GM12875 (cell line): ENCODE data around the gene TRABD2B.

Source experiments
- H3K4me3 ChIP-seq: one replicate; pipeline ENCODE4 v1.5.1; 2011; ENCODE audit warnings: low read depth, low read length, control low read depth
- TF ChIP-seq, protein P1 (sequence below): IDR thresholded peaks from 2 replicates; pipeline ENCODE4 v1.5.1; 2011; ENCODE audit warnings: low read depth, mild to moderate bottlenecking, control low read depth, inconsistent platforms, low read length, moderate library complexity, borderline replicate concordance; ENCODE audit not compliant: insufficient read depth

Gene TRABD2B

GRCh38 chr1:47997289-47998200 is at the start of gene TRABD2B:
TRABD2B (minus strand) TSS chr1:47997385.
- H3K4me3 ChIP-seq = peak within 1 kb of the TSS; percentile 19
- TF ChIP-seq, protein P1, sequence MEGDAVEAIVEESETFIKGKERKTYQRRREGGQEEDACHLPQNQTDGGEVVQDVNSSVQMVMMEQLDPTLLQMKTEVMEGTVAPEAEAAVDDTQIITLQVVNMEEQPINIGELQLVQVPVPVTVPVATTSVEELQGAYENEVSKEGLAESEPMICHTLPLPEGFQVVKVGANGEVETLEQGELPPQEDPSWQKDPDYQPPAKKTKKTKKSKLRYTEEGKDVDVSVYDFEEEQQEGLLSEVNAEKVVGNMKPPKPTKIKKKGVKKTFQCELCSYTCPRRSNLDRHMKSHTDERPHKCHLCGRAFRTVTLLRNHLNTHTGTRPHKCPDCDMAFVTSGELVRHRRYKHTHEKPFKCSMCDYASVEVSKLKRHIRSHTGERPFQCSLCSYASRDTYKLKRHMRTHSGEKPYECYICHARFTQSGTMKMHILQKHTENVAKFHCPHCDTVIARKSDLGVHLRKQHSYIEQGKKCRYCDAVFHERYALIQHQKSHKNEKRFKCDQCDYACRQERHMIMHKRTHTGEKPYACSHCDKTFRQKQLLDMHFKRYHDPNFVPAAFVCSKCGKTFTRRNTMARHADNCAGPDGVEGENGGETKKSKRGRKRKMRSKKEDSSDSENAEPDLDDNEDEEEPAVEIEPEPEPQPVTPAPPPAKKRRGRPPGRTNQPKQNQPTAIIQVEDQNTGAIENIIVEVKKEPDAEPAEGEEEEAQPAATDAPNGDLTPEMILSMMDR = peak; percentile 99

- TF ChIP-seq, protein P1 = no peak
These were observed 47.1 kb upstream of the TRABD2B start for GRCh38 chr1:48044311-48044710.

DNA sequence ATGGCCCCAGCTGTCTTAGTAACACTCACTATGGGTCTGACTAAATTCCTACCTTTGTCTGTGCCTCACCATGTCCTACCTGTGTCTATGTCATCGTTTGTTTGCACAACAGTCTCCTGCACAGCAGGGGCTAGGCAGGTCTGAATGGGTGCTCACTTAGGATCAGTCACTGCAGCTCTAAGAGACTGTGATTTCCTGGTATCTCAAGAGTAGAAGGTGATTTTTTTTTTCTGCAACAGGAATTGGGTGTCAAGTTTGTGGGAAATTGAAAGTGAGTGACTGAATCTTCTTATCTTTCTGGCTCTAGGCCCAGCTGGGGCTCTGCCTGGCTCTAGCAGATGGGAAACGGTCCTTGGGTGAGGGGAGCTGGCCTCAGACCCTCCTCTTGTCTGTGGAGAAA is 46.4 kb upstream of the TRABD2B start:
- TF ChIP-seq, protein P1 = no peak
- H3K4me3 ChIP-seq = no peak overlapping the region

More at GRCh38 chr1:48044311-48044710, 47.1 kb upstream of the TRABD2B start:
- no peak overlapping the region for H3K4me3 ChIP-seq

- TF ChIP-seq, protein P1 = no peak
- no peak overlapping the region for H3K4me3 ChIP-seq
These were observed 43.0 kb upstream of the TRABD2B start for GRCh38 chr1:48040154-48040553.

DNA sequence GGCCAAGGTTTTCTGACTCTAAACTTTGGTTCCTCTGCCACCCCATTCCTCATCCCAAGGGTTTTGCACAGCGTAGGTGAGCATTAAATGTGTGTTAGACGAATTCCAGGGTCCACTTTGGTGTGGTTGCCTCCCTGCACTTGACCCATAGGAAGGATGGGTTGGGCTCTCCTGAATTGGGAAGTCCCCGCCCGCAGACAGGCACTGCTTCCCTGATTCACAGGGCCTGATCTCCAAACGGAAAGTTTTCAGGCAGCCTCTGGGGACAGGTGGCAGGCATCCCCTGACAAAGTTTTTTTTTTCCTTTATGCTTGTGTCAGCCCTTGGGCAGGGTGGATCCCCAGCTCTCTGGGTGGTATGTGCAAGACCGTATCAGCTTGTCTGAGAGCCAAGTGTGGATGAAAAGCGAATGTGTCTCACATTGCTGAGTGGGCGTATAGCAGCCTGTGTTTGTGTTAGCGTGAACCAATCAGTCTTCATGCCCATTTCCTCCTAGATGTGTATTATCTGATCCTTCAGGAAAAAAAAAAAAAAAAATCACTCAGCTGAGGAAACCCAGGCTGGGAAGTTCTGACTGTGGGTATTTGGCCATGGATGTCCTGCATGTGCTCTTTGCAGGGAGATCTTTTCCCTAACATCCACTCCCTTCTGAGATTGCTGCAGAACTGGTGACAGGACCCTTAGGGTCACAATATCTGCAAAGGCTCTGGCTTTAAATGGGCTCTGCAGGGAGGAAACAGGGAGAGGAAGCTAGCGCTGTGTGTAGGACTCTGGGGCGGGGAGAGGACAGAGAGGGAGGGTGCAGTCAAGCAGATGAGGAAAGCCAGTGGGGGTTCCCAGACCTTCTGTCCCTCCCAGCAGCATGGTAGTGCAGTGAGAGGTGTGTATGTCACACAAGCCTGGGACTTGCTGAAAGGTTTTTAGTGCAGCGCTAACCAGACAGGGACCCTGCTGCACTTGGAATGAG is 42.2 kb upstream of the TRABD2B start:
- H3K4me3 ChIP-seq = no peak overlapping the region
- TF ChIP-seq, protein P1 = no peak

- TF ChIP-seq, protein P1 = no peak
- no peak overlapping the region for H3K4me3 ChIP-seq
These were observed 41.1 kb upstream of the TRABD2B start for GRCh38 chr1:48038270-48038767.
